Kidney (tissue), 14 donors: ENCODE results near the gene ANAPC2. TPM values are rescaled to one million over a fixed set of nuclear protein-coding genes. Genes with fewer than 3 reads are reported as not detected.

Experiments used
- DNase-seq, 5 donors: peaks; one replicate each; pipeline ENCODE4 v3.0.0-alpha.2; 2013 to 2020
- FAIRE-seq: peaks from 2 replicates; lab custom pipeline; 2012; peaks lifted over from hg19 to GRCh38; lab: Jason Lieb, UNC
- H3K27ac ChIP-seq, 2 donors: one replicate each; pipeline ENCODE4 v1.7.0; 2013; ENCODE audit warnings: low read depth in 2 of 2, low read length in 2 of 2, inconsistent platforms in 1 of 2
- H3K27me3 ChIP-seq: one replicate; pipeline ENCODE4 v1.7.1; 2013; ENCODE audit warnings: low read length, inconsistent platforms; ENCODE audit not compliant: control insufficient read depth, insufficient read depth
- H3K36me3 ChIP-seq, 3 donors: one replicate each; pipeline versions ENCODE4 v1.7.0 to v1.7.1; 2013; ENCODE audit warnings: low read length in 3 of 3, control low read depth in 1 of 3, inconsistent platforms in 1 of 3; ENCODE audit not compliant: insufficient read depth in 3 of 3, control insufficient read depth in 2 of 3
- H3K4me1 ChIP-seq, 3 donors: one replicate each; pipeline versions ENCODE4 v1.7.0 to v1.7.1; 2013; ENCODE audit warnings: low read length in 3 of 3, inconsistent platforms in 1 of 3, low read depth in 1 of 3; ENCODE audit not compliant: control insufficient read depth in 2 of 3, insufficient read depth in 2 of 3
- H3K4me3 ChIP-seq, 3 donors: one replicate each; pipeline versions ENCODE4 v1.7.0 to v1.8.1; 2013; ENCODE audit warnings: low read length in 3 of 3, control low read depth in 1 of 3, inconsistent platforms in 1 of 3
- H3K9ac ChIP-seq, 3 donors: one replicate each; pipeline versions ENCODE4 v1.7.0 to v1.7.1; 2013; ENCODE audit warnings: low read length in 3 of 3, control low read depth in 1 of 3, inconsistent platforms in 1 of 3
- H3K9me3 ChIP-seq, 3 donors: one replicate each; pipeline versions ENCODE4 v1.7.0 to v1.7.1; 2013; ENCODE audit warnings: low read length in 3 of 3, control low read depth in 1 of 3, inconsistent platforms in 1 of 3; ENCODE audit not compliant: control insufficient read depth in 2 of 3, insufficient read depth in 1 of 3
- CTCF ChIP-seq: IDR thresholded peaks from 3 replicates; pipeline ENCODE4 v1.5.1; 2012; ENCODE audit warnings: mild to moderate bottlenecking, moderate library complexity, borderline replicate concordance; ENCODE audit not compliant: insufficient read depth; ENCODE audit errors: extremely low read depth
- intact Hi-C: fragments of 100-400 bp; cut with DNase I; formaldehyde crosslinking; loops from one replicate; pipeline ENCODE4 v1.11.1; 2022
- polyA plus RNA-seq: library from polyadenylated mRNA; stranded (reverse); fragments of 350-450 nt; fragmentation: Illumina TruSeq; extraction: RNeasy Lipid Tissue Mini Kit (QIAGEN cat#74804); gene quantifications from one replicate; pipeline ENCODE4 v1.2.3, GENCODE V29; 2014; ENCODE audit warnings: low read depth, low replicate concordance; ENCODE audit not compliant: insufficient read depth
- total RNA-seq: library from RNA; stranded (reverse); fragmentation: NEBNext Ultra II Directional; extraction: Animal tissue kit (Norgen Biotek cat#: 25700); gene quantifications from one replicate; pipeline ENCODE4 v1.2.1, GENCODE V29; 2021
- donor health status: control.
- donor health status: control.
- donor health status: control.
- donor health status: control.
- donor health status: control.
- donor health status: DM: yes; HTN: yes; CAD: no.
- donor health status: Normal renal cell carcinoma (clear cell type).

ANAPC2 gene
- total and polyA plus RNA-seq, 2 donors from 2014 or later, result 19.9 to 57.2 TPM

- Histone ChIP-seq H3K36me3 (no peaks in the 10 kb centered on the region), H3K4me1 (no peaks in the 10 kb centered on the region), H3K27me3 (peaks cover 10% of the 10 kb centered on the region), H3K9me3 (peaks cover 0 to 6% (median 0%) of the 10 kb centered on the region in 3 donors), H3K9ac (no peak overlapping the region), H3K4me3 (no peak overlapping the region), H3K27ac (no peak overlapping the region)
- DNase-seq (no peak), FAIRE-seq (no peak)
- intact Hi-C loops, result no loop called here
- no peak for TF ChIP-seq CTCF
These were observed 37.5 kb downstream of the ANAPC2 start for GRCh38 chr9:137150617-137151457.

GRCh38 chr9:137149942-137150616 is 38.3 kb downstream of the ANAPC2 start:
- no peak for TF ChIP-seq CTCF
- H3K27ac ChIP-seq, result no peak overlapping the region
- no peaks in the 10 kb centered on the region for H3K36me3 ChIP-seq
- peaks cover 10% of the 10 kb centered on the region for H3K27me3 ChIP-seq
- no peaks in the 10 kb centered on the region for H3K4me1 ChIP-seq
- FAIRE-seq (no peak), DNase-seq (no peak)
- intact Hi-C loops, result no loop called here
- H3K9ac ChIP-seq, result no peak overlapping the region
- peaks cover 0 to 6% (median 0%) of the 10 kb centered on the region in 3 donors for H3K9me3 ChIP-seq
- H3K4me3 ChIP-seq, result no peak overlapping the region

- no peak overlapping the region for H3K9ac ChIP-seq
- H3K27ac ChIP-seq, result no peak overlapping the region
- no peak for FAIRE-seq
- H3K4me1 ChIP-seq, result no peaks in the 10 kb centered on the region
- intact Hi-C loops, result no loop called here
- no peaks in the 10 kb centered on the region for H3K36me3 ChIP-seq
- peaks cover 10% of the 10 kb centered on the region for H3K27me3 ChIP-seq
- no peak for TF ChIP-seq CTCF
- no peak overlapping the region for H3K4me3 ChIP-seq
- no peak for DNase-seq
- peaks cover 0 to 6% (median 0%) of the 10 kb centered on the region in 3 donors for H3K9me3 ChIP-seq
These were observed 39.0 kb downstream of the ANAPC2 start for GRCh38 chr9:137149363-137149762.
